DMS153 (cell line): ENCODE data around the gene DUSP16.
"Not testable (repeated sequence)": the region's sequence is repeated elsewhere in the genome, so short reads cannot be mapped to it uniquely, and the experiment has no call there.

ENCODE experiments used
- DNase-seq: peaks from one replicate; lab custom pipeline; 2025; lab: John Stamatoyannopoulos, UW

The DUSP16 gene, protein sequence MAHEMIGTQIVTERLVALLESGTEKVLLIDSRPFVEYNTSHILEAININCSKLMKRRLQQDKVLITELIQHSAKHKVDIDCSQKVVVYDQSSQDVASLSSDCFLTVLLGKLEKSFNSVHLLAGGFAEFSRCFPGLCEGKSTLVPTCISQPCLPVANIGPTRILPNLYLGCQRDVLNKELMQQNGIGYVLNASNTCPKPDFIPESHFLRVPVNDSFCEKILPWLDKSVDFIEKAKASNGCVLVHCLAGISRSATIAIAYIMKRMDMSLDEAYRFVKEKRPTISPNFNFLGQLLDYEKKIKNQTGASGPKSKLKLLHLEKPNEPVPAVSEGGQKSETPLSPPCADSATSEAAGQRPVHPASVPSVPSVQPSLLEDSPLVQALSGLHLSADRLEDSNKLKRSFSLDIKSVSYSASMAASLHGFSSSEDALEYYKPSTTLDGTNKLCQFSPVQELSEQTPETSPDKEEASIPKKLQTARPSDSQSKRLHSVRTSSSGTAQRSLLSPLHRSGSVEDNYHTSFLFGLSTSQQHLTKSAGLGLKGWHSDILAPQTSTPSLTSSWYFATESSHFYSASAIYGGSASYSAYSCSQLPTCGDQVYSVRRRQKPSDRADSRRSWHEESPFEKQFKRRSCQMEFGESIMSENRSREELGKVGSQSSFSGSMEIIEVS

DNA sequence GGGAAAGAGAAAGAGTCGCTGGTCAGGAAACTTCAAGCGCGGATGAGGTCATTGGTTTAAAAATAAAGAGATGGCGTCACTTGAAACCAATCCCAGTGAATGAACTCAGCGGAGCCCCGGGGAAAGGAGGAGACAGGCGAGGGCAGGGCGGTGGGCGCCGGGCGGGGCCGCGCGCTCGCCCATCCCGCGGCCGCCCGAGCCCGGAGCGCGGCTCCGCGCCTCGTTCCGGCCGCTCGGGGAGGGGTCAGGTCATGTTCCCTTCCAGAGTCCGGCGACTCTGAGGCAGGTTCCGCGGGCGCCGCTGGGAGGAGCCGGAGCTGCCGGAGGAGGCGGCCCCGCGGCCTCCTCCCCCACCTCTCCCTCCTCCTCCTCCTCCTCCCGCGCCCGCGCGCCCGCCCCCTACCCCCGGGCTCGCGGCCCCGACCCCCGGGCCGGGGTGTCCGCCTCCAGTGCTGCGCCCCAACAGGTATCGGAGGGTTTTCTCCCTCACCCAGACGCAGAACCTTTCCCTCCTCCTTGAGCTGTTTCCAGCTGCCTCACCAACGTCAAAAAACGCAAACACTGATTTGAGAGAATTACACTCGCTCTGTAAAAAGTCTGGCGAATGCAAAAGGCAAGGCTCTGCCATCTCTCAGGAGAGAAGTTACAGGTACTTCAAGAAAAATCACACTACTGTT is at the start of gene DUSP16:
DUSP16 (minus strand) TSS at position 279 of the 677 bp plus-strand sequence. CDS start 41,765 bp downstream, outside the sequence.
- DNase-seq: peak; percentile 85

DNA sequence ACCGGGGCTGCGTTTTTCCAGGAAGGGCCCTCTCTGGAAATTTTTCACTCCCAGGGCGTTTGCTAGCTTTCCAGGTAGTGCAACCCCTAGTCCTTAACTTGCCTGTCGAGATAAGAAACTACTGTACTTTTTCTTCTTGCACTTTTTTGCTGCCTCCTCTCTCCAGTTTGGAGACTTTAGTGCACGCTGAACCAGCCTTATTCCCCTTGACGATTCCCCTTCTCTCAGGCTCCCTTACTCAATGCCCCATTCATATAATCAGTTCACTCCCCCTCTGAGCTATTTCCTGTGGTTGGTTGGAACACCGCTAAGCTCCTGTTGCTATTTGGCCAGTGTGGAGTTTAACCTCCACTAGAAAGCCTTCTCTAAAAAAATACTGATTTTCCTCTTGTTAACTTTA is 49.7 kb upstream of the DUSP16 start:
- no peak for DNase-seq

DNA sequence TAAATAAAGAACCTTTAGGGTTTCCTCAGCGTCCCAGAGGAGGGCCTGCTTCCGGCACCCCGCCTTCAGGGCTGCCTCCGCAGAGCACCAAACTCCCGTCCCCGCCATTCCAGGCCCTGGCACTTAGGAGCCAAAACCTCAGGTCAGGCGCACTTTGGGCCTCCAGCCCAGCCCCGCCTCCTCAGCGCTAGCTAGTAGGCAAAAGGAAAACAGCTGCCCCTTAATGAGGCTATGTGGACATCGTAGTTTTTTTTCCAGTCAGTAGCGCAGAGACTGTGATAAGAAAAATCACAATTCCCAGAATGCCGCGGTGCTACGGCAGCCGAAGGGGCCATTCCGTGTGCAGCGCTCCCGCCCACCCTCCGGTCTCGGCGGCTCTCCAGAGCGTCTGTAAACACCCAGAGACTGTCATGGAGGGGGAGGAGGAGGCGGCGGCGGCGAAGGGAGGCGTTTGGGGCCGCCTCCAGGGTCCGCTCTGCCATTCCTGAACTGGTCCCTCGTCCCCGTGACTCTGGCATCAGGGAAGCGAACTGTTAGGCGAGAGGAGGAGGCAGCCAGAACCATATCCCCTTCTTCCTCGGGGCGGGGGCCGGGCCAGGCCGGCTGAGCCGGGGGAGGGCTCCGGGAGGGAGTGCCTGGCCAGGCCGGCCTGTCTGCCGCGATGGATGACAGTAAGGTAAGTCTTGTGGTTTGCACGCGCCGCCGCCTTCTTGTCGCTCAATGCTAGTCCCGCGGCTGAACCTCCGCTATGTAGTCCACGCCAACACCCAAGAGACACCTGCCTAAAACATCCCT is 49.0 kb upstream of the DUSP16 start, which contains the start of gene CREBL2:
CREBL2 (plus strand) TSS at position 365 of the 795 bp plus-strand sequence; CDS start at position 662, 297 bp downstream.
- DNase-seq: peak; percentile 98

DNA sequence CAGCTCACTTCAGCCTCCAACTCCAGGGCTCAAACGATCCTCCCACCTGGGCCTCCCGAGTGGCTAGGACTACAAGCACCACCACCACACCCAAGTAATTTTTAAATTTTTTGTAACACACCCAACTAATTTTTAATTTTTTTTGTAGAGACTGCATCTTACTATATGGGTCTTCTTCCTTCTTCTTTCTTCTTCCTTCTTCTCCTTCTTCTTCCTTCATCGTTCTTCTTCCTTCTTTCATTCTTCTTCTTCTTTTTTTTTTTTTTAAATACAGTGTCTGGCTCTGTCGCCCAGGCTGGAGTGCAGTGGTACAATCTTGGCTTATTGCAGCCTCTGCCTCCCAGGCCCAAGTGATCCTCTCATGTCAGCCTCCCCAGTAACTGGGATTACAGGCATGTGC is 48.0 kb upstream of the DUSP16 start:
- DNase-seq: no peak

DNA sequence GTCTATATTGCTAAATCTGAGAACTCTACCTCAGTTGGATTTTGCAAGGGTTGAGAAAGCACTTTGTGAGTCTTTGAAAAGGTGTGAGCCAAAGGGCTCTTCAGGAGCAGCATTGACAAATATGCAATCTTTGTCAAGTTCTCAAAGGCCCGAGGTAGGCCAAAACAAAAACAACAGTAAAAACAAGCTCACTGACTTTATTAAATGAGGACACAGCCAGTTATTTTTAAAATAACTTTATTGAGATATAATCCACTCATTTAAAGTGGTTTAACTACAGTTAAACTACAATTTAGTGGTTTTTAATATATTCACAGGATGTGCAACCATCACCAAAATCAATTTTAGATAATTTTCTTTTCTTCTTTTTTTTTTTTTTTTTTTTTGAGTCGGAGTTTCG is 47.0 kb upstream of the DUSP16 start:
- DNase-seq: no peak

DNA sequence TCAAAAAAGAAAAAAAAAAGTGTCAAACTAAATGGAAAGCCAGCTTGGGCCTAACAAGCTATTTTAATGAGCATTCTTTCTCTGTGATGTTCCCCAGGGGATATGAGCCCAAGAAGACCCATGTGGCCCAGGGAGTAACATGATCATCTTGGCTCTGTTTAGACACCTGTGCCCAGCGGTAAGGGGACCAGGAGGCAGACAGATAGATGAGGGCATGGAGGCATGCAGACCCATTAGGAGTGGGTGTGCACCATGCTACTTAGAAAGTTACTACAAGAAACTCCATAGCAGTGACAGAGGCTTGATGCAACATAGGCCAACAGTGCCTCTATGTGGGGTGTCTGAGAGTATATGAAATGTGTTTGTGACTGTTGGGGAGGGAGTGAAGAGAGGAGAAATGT is 45.9 kb upstream of the DUSP16 start:
- no peak for DNase-seq

DNA sequence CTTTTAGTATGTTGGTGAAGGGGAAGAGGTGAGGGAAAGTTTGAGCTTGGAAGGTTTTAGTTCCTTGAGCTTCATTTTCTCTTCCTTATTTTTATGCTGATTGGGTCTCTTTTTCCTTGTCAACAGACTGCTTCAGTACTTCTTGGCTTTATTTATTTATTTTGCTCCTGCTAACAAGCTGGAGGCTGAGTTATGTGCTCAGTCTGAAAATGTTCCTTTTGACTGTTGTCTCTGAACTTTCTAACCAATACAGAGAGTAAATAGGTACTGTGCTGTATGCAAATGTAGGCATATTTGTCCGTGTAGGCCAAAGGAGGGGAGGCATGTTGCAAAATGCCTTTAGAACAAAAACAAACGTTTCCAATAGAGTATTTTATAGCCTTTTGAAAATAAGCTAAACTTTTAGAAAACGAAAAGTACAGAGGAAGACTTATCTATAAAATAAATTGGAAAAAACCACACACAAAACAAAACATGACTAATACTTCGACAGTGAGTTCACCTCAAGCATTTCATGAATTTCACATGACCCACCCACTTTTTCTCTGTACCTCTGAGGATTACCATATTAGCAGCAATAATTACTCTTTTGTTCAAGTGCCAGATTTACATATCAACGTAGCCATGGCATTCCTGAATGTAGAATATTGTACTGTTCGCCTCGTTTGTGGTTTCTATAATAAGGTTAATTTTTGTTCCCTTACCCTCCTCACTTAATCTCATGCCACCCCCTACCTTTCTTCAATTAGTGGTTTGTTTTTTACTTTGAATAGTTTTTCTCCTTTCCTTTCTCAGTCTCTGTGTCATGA is 44.3 kb upstream of the DUSP16 start:
- DNase-seq: no peak

DNA sequence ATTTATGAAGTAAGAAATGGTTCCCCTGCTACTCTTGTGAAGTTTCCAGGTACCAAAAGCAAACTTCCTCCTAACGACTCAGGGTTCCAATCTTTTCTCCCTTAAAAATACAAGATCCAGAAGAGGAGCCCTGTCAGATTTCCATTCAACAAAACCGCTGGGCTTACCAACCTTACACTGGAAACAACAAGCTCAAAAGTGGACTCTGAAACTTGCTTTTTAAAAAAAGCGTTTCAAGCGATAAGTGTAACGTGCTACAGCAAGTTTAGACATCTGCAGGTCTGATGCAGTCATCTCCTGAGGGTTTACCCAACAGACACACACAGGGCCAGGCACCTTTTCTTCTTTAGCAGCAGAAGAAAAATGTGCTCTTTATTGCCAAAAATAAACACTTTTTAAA is 42.1 kb upstream of the DUSP16 start:
- DNase-seq: no peak

DNA sequence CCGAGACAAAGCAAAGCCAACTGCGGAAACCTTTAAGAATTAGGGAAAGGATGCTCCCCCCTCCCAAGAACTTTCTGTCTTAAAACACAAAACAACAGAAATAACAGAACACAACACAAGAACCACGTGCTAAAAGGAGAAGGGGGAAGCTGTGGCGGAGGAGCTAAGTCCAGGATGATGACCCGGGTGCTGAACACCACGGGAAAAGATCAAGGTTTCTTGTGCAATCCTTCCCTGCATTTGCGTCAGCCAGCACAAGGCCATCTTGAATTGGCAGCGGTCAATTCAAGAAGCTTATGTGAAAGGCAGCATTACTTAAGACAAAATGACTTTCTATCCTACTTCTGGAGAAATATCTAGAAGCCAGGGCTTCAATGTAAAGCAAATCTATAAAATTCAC is 38.0 kb upstream of the DUSP16 start:
- DNase-seq: no peak

DNA sequence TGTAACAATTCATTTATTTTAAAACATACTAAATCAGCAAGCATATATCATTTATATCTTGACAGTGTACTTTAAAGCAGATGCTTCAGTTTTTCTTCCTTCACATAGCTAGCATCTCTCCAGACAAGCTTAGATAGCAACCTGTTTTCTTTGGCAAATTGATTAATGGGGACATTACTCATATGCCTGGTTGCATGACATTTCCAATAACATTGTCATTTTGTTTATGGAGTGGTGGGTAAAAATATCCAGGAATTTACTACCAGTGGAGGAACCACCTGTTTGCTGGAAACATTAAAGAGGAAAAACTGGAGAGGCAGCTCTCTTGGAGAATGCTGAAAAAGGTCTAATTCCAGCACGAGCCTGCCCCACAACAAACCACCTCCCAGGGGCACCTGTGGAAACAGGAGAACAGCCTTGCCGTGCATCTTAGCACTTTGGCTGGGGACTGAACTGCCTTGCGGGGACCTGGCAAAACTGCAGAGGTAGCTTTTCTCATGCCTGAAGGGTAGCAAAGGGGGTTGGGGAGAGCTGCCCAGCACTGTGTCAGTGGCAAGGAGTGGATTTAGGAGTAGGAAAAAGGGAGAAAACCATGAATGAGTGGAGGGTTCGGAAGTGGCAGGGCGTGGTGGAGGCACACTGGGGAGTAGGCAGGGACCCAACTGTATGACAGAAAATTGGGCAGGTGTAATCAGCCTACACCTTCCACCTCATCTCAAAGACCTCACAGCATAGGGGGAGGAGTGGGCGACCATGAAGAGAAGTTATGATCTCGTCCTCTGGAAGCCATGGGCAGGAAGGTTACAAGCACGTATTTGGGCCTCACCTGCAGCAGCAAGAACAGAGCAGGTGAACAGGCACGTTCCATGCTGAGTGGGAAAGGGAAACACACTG is 37.3 kb upstream of the DUSP16 start:
- DNase-seq: no peak

DNA sequence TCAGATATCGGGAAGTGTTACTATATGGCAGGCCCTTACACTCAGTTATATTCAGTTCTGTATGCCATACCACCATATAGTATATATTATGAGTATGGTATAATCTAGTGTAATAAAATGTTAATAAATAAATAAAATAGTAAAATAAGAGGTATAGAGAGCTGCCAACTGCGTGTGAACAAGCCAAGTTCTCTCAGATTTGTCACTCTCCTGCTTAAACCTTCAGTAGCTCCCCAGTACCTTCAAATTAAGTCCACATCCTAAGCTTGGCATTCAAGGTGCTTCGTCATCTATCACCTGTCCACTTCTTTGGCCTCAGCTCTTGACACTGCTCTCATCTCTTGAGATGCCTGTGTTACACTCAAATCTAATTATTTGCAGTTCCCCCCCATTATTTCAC is 36.2 kb upstream of the DUSP16 start:
- no peak for DNase-seq

DNA sequence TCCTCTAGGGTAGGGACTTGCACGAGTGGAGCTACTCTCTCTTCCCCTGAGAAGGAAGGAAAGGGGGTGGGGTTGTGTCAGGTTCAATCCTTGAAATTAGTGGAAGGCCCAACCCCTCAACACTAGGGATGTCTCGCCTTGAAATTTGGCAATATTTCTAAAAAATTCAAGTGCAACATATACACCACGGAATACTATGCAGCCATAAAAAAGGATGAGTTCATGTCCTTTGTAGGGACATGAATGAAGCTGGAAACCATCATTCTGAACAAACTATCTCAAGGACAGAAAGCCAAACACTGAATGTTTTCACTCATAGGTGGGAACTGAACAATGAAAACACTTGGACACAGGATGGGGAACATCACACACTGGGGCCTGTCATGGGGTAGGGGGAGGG is 33.9 kb upstream of the DUSP16 start:
- DNase-seq: not testable (repeated sequence)

DNA sequence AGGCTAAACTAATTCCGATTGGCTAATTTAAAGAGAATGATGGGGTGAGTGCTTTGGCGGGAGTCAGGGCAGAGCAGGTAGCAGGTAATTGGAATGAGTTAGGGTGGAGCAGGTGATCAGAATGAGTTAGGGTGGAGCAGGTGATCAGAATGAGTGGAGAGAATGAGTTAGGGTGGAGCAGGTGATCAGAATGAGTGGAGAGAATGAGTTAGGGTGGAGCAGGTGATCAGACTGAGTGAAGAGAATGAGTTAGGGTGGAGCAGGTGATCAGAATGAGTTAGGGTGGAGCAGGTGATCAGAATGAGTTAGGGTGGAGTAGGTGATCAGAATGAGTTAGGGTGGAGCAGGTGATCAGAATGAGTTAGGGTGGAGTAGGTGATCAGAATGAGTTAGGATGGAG is 33.3 kb upstream of the DUSP16 start:
- not testable (repeated sequence) for DNase-seq

DNA sequence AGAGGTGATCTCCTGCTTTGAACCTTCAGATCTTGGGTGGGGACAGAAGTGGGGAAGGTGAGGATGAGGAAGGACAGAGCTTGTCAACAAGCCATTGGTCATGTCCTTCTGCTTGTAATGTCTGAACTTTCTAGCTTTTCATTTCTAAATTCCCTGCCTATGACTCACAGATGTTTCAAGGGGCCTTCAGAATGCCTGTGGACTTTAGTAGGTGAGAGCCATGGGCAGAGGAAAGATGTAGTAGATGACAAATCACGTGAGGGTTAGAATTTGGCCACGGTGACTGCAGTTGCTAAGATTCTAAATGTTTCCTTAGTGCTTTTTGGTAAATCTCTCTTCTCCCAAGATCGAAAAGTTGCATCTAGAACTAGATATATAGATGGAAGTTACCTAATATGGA is 30.3 kb upstream of the DUSP16 start:
- DNase-seq: no peak

DNA sequence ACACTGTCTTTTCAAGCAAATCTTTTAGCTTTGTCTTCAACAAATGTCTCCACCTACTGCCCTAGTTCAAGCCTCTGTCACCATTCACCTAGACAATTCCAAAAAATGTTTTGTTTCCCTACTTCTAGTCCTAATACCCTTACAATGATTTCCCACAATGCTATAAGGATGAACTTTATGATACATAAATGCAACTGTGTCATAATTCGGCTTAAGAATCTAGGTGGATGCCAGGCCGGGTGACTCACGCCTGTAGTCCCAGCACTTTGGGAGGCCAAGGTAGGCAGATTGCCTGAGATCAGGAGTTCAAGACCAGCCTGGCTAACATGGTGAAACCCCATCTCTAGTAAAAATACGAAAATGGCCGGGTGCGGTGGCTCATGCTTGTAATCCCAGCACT is 28.3 kb upstream of the DUSP16 start:
- no peak for DNase-seq

DNA sequence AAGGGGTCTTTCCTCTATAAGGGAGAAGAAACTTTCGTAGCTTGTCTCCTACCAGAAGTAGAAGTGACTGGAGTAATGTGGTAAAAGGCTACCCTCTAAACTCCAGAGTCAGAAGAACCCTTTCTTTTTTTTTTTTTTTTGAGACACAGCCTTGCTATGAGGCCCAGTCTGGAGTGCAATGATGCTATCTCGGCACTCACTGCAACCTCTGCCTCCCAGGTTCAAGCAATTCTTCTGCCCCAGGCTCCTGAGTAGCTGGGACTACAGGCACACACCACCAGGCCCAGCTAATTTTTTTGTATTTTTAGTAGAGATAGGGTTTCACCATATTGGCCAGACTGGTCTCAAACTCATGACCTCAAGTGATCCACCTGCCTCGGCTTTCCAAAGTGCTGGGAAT is 25.8 kb upstream of the DUSP16 start:
- not testable (repeated sequence) for DNase-seq

DNA sequence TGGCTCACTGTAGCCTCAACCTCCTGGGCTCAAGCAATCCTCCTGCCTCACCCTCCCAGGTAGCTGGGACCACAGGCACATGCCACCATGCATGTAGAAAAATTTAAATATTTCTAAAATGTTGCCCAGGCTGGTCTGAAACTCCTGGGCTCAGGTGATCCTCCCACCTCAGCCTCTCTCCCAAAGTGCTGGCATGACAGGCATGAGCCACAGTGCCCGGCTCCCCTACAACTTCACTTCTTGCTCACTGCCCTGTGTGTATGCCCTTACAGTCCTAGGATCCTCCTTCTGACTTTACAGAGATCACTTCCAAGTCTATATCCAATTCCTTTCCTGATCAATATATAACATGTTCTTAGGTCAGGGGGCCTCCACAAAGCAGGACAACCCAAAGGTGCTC is 25.2 kb upstream of the DUSP16 start:
- no peak for DNase-seq

DNA sequence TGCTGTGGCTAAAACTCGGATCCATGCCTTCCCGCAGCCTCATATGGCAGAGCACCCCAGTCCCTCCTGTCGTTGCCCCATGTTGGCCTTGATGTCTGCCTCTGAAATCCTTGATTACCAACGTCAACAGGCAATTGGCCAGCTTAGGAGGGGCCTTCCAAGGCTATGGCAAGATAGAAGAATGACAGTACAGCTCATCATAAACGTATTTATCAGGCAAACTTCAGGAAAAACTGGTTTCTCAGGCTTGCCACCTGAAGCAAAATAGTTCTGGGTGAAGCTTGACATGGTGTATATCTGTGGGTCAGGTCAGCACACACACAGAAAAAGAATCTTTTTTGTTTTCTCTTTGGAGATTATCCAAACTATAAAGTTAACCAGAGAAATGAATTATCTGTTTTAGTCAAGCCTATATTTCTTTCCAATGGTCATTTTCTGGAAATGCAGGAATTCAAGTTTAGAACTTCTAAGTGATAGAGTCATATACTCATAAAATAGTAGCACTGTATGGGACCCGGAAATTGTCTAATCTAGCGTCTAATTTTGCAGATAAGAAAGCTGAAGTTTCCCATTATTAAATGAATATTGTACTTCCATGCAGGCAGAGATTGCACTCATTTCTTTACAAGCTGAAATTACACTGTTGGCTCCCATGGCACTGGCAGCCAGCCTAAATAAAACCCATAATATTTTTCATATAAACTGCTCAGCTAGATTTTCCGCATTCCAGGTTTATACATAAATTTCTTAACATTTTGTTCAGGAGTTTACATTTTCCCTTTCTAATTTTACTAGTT is 24.4 kb upstream of the DUSP16 start:
- no peak for DNase-seq

DNA sequence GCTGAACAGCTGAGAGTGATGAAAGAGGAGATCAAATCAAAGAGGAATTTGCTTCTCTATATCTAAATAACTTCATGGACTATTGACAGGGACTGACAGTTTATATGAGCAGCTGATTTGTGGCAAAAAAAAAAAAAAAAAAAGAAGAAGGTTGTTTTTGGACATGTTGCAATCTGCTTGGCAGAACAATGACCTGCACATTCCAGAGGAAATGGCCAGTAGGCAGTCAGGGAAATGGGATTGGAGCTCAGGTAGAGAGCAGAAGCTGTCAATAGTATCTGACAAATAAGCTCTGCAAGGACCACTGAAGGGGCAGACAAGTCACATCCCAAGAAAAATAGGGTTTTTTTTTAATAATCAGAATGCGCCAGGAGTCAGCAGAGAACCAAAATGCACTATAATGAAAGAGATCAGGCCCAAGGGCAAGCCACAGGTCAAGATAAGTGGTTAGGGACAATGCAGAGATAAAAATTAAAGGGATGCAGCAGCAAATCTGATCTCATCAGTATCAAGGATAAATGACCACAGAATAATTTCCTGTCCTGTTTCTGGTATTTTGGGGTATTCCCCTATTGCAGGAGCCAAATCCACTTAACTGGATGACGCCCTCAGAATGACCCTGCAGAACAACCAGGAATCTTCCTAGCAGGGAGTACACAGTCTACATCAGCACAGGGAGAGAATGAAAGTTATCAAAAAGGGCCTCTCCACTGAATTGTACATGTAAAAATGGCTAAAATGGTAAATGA is 22.6 kb upstream of the DUSP16 start:
- DNase-seq: no peak
